NCI-H2029 (cell line): ENCODE measurements around the gene WARS2.
A peak's percentile ranks its signal among the peaks of the same experiment; 100 is the strongest.

ENCODE experiments used
- DNase-seq: peaks from one replicate; lab custom pipeline; 2025; lab: John Stamatoyannopoulos, UW

Gene WARS2

GRCh38 chr1:118998171-118998570 lies 142.3 kb downstream of the WARS2 start:
- no peak for DNase-seq

GRCh38 chr1:118997225-118997624 lies 143.2 kb downstream of the WARS2 start:
- DNase-seq = no peak

GRCh38 chr1:118995312-118996016 lies 145.0 kb downstream of the WARS2 start:
- no peak for DNase-seq

GRCh38 chr1:118993700-118994026 lies 146.8 kb downstream of the WARS2 start:
- DNase-seq = no peak

GRCh38 chr1:118992868-118993699 lies 147.4 kb downstream of the WARS2 start:
- no peak for DNase-seq

GRCh38 chr1:118992237-118992825 lies 148.1 kb downstream of the WARS2 start:
- DNase-seq = no peak

GRCh38 chr1:118991448-118991847 lies 149.0 kb downstream of the WARS2 start:
- DNase-seq = no peak

GRCh38 chr1:118990513-118991152 lies 149.8 kb downstream of the WARS2 start:
- no peak for DNase-seq

GRCh38 chr1:118989878-118990378 lies 150.5 kb downstream of the WARS2 start:
- no peak for DNase-seq

- no peak for DNase-seq
Measured at GRCh38 chr1:118989006-118989815, 151.2 kb downstream of the WARS2 start.

- no peak for DNase-seq
Measured at GRCh38 chr1:118988186-118989005, 152.1 kb downstream of the WARS2 start, which contains the start of gene TBX15. TSS of gene TBX15 (minus strand) at chr1:118988343. CDS start at chr1:118987795, 548 bp downstream.

- DNase-seq = peak; percentile 8
Measured at GRCh38 chr1:118987468-118988185, 152.8 kb downstream of the WARS2 start.

- DNase-seq = no peak
Measured at GRCh38 chr1:118986555-118987467, 153.6 kb downstream of the WARS2 start.

GRCh38 chr1:118985640-118986554 lies 154.6 kb downstream of the WARS2 start:
- DNase-seq = no peak

GRCh38 chr1:118984722-118985639 lies 155.5 kb downstream of the WARS2 start:
- DNase-seq = no peak

- no peak for DNase-seq
Measured at GRCh38 chr1:118984086-118984721, 156.2 kb downstream of the WARS2 start.
